Regular cardiac myocyte (primary cell): ENCODE measurements around the gene CIPC. TPM values are rescaled to one million over a fixed set of nuclear protein-coding genes. Genes with fewer than 3 reads are reported as not detected.

Experiments used
- total RNA-seq: library from RNA; depleted of rRNA; stranded (reverse); fragments of >200 nt; gene quantifications from 2 replicates; pipeline ENCODE4 v1.2.3, GENCODE V29; 2014

Gene CIPC
- 8.2 and 13.0 TPM in 2 replicates for total RNA-seq

GRCh38 chr14:77097700-77098528 lies at the start of gene CIPC:
TSS of gene CIPC (plus strand) at chr14:77098258. CDS start at chr14:77105709, 7,451 bp downstream.

DNA sequence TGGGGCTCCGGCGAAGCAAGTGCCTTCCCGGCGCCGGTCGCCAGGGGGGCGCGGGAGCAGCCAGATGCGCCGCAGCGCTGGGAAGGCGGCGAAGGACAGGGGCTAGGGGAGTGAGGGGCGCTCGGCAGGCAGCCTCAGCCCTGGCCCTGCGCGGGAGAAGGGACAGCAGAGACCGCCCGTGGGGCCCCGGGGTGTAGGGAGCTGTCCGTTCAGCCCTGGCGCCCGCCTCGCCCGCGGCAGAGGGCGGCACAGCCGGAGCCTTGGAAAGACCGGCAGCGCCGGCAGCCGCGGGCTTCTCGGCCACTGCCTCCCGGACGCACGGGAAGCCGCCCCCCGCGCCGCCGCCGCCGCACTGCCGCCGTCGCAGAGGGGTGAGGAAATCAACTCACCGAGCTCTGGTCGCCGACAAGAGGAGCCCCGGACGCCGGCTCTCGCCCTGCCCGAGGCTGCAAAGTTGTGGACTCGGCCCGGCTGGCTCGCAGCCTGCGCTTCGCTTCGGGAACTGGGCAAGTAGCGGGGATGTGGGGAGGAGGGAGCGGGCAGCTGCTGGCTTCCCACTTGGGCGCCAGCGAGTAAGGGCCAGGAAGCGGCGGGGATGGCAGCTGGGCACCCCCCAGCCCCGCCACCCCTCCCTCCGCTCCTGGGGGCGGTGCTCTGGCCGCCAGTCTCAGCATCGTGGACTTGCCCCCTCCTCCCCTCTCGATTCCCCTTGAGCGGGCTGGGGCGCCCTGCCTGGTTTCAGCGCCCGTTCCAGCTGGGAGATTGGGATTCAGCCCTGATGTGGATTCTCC lies 43.4 kb downstream of the CIPC start, which contains the start of gene ZDHHC22:
ZDHHC22 (minus strand) TSS at position 578 of the 791 bp plus-strand sequence. CDS start 2,053 bp downstream, outside the sequence.

Other genes with a start within 250 kb of the CIPC start
- 18.8 and 26.5 TPM in 2 replicates for gene IRF2BPL, start 69.5 kb upstream of the CIPC start, total RNA-seq
- not detected in 2 replicates for gene ZDHHC22, start 43.5 kb downstream of the CIPC start, total RNA-seq
- under 0.01 and 0.56 TPM in 2 replicates for gene TMEM63C, start 83.5 kb downstream of the CIPC start, total RNA-seq
- not detected in 2 replicates for gene NGB, start 172.9 kb downstream of the CIPC start, total RNA-seq
- 9.9 and 12.5 TPM in 2 replicates for gene POMT2, start 222.6 kb downstream of the CIPC start, total RNA-seq
- gene GSTZ1, start 222.8 kb downstream of the CIPC start, total RNA-seq, result 22.6 and 23.4 TPM in 2 replicates